ENCODE data around the gene KREMEN2. TPM values are rescaled to one million over a fixed set of nuclear protein-coding genes. Genes with fewer than 3 reads are reported as not detected.

KREMEN2 gene
- total and polyA plus RNA-seq, 4 donors = not detected

DNA sequence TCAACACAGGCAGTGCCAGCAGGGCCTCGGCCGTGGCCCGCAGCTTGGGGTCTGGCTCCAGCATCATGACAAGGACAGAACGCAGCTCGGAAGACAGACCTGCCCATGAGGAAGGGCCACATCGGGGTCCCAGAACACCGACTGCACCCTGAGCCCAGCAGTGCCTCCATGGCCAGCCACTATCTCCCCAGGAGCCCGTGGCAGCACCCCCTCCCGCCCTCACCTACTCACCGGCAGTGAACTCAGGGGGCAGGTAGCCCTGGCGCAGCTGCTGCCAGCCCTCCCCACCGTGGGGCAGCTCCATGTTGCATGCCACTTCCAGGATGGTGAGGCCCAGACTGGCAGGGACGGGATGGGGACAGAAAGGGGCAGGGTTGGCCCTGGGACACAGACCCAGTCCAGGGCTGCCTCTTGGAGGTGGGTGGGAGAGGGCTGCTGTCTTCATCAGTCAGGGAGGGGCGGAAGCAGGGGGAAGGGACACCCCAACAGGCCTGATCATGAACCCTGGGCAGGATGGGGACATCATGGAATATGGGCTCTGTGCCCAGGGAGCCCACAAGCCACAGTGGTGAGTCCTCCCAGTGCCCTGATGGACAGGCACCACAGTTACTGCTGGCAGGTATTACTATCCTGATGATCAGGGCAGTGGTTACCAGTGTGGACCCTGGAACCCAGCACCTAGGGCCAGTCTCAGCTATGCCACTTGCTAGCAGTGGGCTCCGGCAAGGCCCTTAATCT is 10.4 kb downstream of the KREMEN2 start:
- peaks cover 8 to 25% (median 14%) of the 10 kb centered on the region in 4 donors for H3K4me1 ChIP-seq (ENCODE audit: control insufficient read depth in 4 of 4, insufficient read depth in 4 of 4, low read length in 3 of 4)
- H3K9ac ChIP-seq (ENCODE audit: low read depth in 1 of 2, low read length in 2 of 2) = no peak overlapping the region
- DNase-seq (ENCODE audit: low spot score) = no peak
- H3K27ac ChIP-seq (ENCODE audit: low read depth in 1 of 2, low read length in 2 of 2) = no peak overlapping the region
- no peaks in the 10 kb centered on the region for H3K9me3 ChIP-seq (ENCODE audit: control insufficient read depth in 4 of 4, low read length in 3 of 4)
- no peak overlapping the region for H3K4me3 ChIP-seq (ENCODE audit: low read depth in 1 of 3, low read length in 3 of 3)
- peaks cover 0 to 2% (median 0%) of the 10 kb centered on the region in 4 donors for H3K27me3 ChIP-seq (ENCODE audit: control insufficient read depth in 4 of 4, insufficient read depth in 4 of 4, low read length in 3 of 4)
- WGBS = 96% methylated on average over 15 of the region's 15 CpGs
- no peaks in the 10 kb centered on the region for H3K36me3 ChIP-seq (ENCODE audit: control insufficient read depth in 4 of 4, insufficient read depth in 3 of 4, low read depth in 1 of 4, low read length in 3 of 4)
- TF ChIP-seq TAF1 (conservative IDR thresholded peaks at IDR 0.05) = no peak
- TF ChIP-seq, protein P1, sequence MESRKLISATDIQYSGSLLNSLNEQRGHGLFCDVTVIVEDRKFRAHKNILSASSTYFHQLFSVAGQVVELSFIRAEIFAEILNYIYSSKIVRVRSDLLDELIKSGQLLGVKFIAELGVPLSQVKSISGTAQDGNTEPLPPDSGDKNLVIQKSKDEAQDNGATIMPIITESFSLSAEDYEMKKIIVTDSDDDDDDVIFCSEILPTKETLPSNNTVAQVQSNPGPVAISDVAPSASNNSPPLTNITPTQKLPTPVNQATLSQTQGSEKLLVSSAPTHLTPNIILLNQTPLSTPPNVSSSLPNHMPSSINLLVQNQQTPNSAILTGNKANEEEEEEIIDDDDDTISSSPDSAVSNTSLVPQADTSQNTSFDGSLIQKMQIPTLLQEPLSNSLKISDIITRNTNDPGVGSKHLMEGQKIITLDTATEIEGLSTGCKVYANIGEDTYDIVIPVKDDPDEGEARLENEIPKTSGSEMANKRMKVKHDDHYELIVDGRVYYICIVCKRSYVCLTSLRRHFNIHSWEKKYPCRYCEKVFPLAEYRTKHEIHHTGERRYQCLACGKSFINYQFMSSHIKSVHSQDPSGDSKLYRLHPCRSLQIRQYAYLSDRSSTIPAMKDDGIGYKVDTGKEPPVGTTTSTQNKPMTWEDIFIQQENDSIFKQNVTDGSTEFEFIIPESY (IDR thresholded peaks at IDR 0.05) = no peak
- TF ChIP-seq RXRA (IDR thresholded peaks at IDR 0.05) = no peak

DNA sequence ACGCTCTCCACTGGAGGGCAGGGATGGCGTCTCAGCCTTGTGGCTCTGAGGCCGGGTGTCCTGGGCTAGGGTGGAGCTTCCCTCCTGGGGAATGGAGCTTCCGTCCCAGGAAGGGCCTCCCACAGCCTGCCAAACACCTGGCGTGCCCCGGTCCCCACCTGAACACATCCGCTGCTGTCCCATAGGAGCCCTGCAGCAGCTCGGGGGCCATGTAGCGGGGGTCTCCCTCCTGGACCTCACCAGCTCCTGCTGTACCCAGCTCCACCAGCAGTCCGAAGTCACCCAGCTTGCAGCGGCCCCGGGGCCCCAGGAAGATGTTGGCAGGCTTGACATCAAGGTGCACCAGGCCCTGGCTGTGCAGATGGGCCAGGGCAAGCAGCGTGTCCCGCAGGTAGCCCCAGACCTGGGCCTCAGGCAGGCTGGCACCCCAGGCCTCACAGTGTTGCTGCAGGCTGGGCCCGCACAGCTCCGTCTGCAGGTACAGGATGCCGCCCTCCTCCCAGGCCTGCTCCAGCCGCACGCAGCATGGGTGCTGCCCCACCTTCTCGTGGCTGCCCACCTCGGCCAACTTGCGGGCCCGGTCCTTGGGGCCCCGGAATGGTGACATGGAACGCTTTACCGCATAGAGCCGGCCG is 11.2 kb downstream of the KREMEN2 start:
- Histone ChIP-seq H3K4me1 (ENCODE audit: control insufficient read depth in 4 of 4, insufficient read depth in 4 of 4, low read length in 3 of 4) (peaks cover 9 to 24% (median 10%) of the 10 kb centered on the region in 4 donors), H3K27ac (ENCODE audit: low read depth in 1 of 2, low read length in 2 of 2) (no peak overlapping the region), H3K27me3 (ENCODE audit: control insufficient read depth in 4 of 4, insufficient read depth in 4 of 4, low read length in 3 of 4) (peaks cover 0 to 2% (median 0%) of the 10 kb centered on the region in 4 donors), H3K36me3 (ENCODE audit: control insufficient read depth in 4 of 4, insufficient read depth in 3 of 4, low read depth in 1 of 4, low read length in 3 of 4) (no peaks in the 10 kb centered on the region), H3K9ac (ENCODE audit: low read depth in 1 of 2, low read length in 2 of 2) (no peak overlapping the region), H3K9me3 (ENCODE audit: control insufficient read depth in 4 of 4, low read length in 3 of 4) (no peaks in the 10 kb centered on the region), H3K4me3 (ENCODE audit: low read depth in 1 of 3, low read length in 3 of 3) (no peak overlapping the region)
- 97% methylated on average over 28 of the region's 28 CpGs for WGBS
- no peak for TF ChIP-seq TAF1 (conservative IDR thresholded peaks at IDR 0.05)
- TF ChIP-seq GABPA (IDR thresholded peaks at IDR 0.05 in 1 of 2, conservative IDR thresholded peaks at IDR 0.05 in 1 of 2) = no peak
- TF ChIP-seq, protein P2, sequence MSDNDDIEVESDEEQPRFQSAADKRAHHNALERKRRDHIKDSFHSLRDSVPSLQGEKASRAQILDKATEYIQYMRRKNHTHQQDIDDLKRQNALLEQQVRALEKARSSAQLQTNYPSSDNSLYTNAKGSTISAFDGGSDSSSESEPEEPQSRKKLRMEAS (IDR thresholded peaks at IDR 0.05) = no peak
- no peak for TF ChIP-seq HNF4G (IDR thresholded peaks at IDR 0.05)
- no peak for TF ChIP-seq FOXA2 (IDR thresholded peaks at IDR 0.05)
- no peak for TF ChIP-seq SP1 (IDR thresholded peaks at IDR 0.05)
- TF ChIP-seq, protein P3, sequence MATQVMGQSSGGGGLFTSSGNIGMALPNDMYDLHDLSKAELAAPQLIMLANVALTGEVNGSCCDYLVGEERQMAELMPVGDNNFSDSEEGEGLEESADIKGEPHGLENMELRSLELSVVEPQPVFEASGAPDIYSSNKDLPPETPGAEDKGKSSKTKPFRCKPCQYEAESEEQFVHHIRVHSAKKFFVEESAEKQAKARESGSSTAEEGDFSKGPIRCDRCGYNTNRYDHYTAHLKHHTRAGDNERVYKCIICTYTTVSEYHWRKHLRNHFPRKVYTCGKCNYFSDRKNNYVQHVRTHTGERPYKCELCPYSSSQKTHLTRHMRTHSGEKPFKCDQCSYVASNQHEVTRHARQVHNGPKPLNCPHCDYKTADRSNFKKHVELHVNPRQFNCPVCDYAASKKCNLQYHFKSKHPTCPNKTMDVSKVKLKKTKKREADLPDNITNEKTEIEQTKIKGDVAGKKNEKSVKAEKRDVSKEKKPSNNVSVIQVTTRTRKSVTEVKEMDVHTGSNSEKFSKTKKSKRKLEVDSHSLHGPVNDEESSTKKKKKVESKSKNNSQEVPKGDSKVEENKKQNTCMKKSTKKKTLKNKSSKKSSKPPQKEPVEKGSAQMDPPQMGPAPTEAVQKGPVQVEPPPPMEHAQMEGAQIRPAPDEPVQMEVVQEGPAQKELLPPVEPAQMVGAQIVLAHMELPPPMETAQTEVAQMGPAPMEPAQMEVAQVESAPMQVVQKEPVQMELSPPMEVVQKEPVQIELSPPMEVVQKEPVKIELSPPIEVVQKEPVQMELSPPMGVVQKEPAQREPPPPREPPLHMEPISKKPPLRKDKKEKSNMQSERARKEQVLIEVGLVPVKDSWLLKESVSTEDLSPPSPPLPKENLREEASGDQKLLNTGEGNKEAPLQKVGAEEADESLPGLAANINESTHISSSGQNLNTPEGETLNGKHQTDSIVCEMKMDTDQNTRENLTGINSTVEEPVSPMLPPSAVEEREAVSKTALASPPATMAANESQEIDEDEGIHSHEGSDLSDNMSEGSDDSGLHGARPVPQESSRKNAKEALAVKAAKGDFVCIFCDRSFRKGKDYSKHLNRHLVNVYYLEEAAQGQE (IDR thresholded peaks at IDR 0.05) = no peak
- no peak for TF ChIP-seq NR2F2 (IDR thresholded peaks at IDR 0.05)
- TF ChIP-seq RXRA (IDR thresholded peaks at IDR 0.05) = no peak
- TF ChIP-seq, protein P4, sequence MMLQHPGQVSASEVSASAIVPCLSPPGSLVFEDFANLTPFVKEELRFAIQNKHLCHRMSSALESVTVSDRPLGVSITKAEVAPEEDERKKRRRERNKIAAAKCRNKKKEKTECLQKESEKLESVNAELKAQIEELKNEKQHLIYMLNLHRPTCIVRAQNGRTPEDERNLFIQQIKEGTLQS (IDR thresholded peaks at IDR 0.05) = no peak
- TF ChIP-seq YY1 (IDR thresholded peaks at IDR 0.05) = no peak
- no peak for TF ChIP-seq JUND (IDR thresholded peaks at IDR 0.05)
- no peak for DNase-seq (ENCODE audit: low spot score)
